Inflammatory macrophage treated with lipopolysaccharide for 1 hour (primary cell): Measurements from ENCODE around the gene TM9SF4.
"Not testable (repeated sequence)": the region's sequence is repeated elsewhere in the genome, so short reads cannot be mapped to it uniquely, and the experiment has no call there.

Source experiments
- DNase-seq, 2 donors: peaks; one replicate each; pipeline ENCODE4 v3.0.0-alpha.2; 2020 to 2022

The TM9SF4 gene

GRCh38 chr20:32191873-32192272 is 82.4 kb downstream of the TM9SF4 start:
- peak in 1 of 2 donors; percentile 60 for DNase-seq

DNA sequence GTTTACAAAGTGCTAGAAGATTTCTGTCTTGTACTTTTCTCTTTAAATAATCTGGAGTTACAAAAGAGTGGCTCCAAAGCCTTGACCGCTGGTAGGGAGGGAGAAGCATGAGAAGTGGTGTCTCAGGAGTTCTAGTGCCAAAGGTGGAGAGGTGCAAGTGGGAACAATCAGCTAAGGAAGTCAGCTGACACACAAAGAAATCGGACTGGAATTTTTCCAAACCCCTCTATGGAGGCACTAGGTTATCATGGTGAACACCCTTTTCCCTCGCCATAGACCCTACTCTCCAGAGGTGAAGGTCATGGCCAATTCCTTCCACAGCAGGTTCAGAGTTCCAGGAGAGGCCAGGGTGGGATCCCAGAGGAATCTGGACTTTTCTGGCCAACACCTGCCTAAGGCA is 83.2 kb downstream of the TM9SF4 start:
- DNase-seq, result no peak

- not testable (repeated sequence) for DNase-seq
These were observed 83.8 kb downstream of the TM9SF4 start for GRCh38 chr20:32193336-32193735.

DNA sequence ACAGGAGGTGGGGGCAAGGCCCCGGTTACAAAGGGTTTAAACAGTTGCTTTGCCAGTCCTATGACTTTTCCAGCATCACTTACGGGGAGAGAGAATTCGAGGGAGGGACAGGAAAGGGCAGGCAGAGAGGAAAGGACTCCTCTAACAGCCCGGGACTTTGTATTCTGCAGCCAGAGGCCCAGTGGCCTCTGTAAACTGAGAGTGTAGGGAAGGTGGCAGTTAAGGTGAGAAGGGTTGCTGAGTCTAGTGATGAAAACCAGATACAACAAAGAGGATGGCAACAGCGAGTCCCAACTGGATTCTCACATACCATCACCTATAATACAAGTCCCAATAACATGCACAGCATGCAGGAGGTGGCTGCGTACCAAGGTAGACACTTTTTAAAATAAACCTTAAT is 84.5 kb downstream of the TM9SF4 start:
- no peak for DNase-seq

GRCh38 chr20:32195581-32195980 is 86.1 kb downstream of the TM9SF4 start:
- DNase-seq, result no peak

DNA sequence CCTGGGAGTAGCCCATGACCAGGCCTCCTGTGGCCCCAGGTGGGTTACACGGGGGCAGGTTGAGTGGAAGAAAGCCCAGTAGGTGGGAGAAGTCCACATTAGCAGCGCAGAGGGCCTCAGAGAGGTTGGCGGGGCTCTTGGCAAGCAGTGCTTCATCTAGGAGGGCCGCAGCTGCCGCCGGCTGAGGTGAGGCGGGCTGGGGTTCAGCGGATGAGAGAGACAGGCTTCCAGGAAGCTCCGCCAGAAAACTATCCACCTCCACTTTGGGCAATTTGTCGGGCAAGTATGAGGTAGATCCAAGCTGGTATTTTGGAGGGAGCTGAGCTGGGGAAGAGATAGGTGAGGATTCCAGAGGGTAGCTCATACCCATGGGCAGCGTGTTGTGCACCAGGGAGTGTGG is 87.1 kb downstream of the TM9SF4 start:
- DNase-seq, result not testable (repeated sequence)

DNA sequence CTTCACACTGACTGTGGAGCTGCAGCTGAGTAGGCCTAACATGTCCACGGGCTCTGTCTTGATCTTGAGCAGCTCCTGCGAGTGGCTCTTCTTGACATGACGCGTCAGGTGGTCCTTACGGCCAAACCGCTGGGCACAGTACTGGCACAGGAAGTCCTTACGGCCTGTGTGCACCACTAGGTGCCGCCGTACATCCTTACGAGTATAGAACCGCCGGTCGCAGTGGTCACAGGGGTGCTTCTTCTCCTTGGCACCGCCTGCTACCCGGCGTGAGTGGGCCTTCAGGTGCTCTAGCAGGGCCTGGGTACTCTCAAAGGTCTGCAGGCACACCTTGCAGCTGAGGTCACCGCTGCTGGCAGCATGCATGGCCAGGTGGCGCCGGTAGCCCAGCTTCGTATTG is 87.6 kb downstream of the TM9SF4 start:
- not testable (repeated sequence) for DNase-seq

DNA sequence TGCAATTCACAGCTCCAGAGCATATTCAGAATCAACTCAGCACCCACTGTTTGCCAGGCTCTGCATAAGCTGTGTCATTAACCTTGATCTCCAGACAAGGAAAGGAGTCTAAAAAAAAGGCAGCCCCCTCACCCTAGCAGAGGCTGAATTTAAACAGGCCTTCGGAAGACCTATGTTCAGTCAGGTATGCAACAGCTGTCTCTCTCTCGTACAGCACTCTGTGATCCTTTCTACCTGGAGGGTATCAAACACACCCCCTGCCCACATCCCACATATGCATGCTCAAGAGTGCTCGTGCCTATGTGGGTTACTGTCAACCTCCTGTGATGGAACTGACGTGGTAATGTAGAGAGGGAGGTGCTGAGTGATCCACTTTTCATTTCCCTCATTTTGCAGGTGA is 89.5 kb downstream of the TM9SF4 start:
- no peak for DNase-seq

GRCh38 chr20:32201296-32201976 is 91.9 kb downstream of the TM9SF4 start:
- DNase-seq, result no peak

GRCh38 chr20:32201977-32202363 is 92.5 kb downstream of the TM9SF4 start:
- peak; percentile 39 to 56 for DNase-seq

GRCh38 chr20:32203356-32204204 is 94.1 kb downstream of the TM9SF4 start:
- DNase-seq, result peak; percentile 29 to 72

GRCh38 chr20:32204205-32205109 is 94.9 kb downstream of the TM9SF4 start:
- DNase-seq, result peak; percentile 69 to 83

DNA sequence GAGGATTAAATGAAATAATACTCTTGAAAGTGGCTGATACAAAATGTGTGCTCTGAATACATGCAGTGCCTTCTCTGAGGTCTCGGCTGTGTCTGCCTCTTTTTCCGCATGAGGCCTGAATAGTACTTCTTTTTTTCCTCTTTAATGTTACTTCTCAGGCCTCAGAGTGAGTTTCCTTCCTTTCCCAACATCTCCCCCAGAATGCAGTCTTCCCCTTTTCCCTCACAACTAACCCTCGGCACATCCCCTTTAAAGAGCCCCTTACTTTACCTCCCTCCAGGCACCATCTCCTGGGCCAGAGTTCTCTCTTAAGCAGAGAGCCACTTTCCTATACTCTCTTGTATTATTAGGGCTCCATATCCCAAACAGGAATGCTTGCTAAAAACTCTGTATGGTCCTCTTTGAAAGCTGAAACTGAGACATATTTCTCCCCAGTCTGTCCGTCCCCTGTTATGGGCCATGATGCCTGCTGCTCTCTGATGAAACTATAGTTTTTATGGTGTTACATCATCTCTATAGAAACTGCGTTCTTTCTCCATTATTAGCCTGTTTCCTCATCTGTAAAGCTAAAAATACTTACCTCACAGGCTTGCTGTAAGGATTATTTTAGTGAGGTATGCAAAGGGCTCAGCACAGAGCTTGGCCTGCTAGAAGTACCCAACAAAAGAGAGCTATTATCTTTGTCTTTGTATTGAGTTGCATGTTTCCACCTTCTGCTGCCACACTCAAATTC is 95.8 kb downstream of the TM9SF4 start:
- DNase-seq, result peak; percentile 90

- peak in 1 of 2 donors; percentile 27 for DNase-seq
These were observed 96.6 kb downstream of the TM9SF4 start for GRCh38 chr20:32205843-32206759.

GRCh38 chr20:32206760-32207625 is 97.5 kb downstream of the TM9SF4 start:
- peak; percentile 38 to 54 for DNase-seq

GRCh38 chr20:32207626-32208498 is 98.3 kb downstream of the TM9SF4 start, which contains the start of the genes PLAGL2 and POFUT1:
TSS of gene PLAGL2 (minus strand) at chr20:32207743. CDS start at chr20:32202178, 5,565 bp downstream.
TSS of gene POFUT1 (plus strand) at chr20:32207880. CDS start at chr20:32207942, 62 bp downstream.
- peak; percentile 88 to 96 for DNase-seq

GRCh38 chr20:32208499-32209154 is 99.1 kb downstream of the TM9SF4 start:
- no peak for DNase-seq

DNA sequence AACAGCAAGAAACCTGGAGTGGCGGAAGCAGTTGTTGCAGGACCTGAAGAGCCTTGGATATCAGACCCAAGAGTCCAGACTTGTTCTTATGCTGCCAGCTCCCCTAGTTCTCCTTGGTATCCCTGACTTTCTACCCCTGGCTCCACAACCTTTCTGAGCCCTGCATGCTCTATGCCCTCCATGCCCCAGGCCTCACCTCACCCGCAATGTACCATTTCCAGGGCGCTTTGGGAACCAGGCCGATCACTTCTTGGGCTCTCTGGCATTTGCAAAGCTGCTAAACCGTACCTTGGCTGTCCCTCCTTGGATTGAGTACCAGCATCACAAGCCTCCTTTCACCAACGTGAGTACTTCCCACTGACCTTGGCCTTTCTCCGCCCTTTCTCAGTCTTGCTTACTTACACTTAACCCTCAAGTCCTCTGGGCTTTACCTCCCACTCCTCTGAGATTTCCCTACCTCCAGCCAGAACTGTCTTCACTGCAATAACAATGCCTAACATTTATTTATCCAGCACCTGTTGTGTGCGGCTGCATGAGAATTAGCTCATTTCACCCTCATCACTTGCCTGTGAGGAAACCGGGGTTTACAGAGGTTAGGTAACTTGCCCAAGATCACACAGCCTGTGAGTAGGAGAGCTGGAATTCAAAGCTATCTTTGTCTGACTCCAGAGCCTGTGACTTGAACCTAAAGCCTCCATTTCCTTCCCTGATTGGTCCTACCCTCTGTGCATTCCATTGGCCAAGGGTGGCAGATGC is 100.5 kb downstream of the TM9SF4 start:
- no peak for DNase-seq
